IMR-90 (cell line): Measurements from ENCODE around the gene PRRC2B. TPM values are rescaled to one million over a fixed set of nuclear protein-coding genes. Genes with fewer than 3 reads are reported as not detected.

Experiments
- ATAC-seq: fragments of 200-7000 bp; cut with Tn5 transposase; 2 replicates; pipeline ENCODE4 v1.9.1; 2020; ENCODE audit warnings: low read depth, mild to moderate bottlenecking, moderate library complexity
- BruUV-seq: library from RNA; stranded (reverse); fragments of 400-500 nt; replicated peaks from 2 replicates; lab custom pipeline; 2021; lab: Mats Ljungman, UMichigan
- CTCF ChIA-PET: fragments of 300-600 bp; formaldehyde crosslinking; extraction: SDS; loops from one replicate; lab custom pipeline; 2021; ENCODE audit warnings: antibody characterized with exemption; lab: Yijun Ruan, JAX
- POLR2A ChIA-PET: fragments of 300-600 bp; sonication (Branson Sonifier 250); formaldehyde crosslinking; loops from one replicate; lab custom pipeline; 2022; ENCODE audit warnings: antibody characterized with exemption; ENCODE audit not compliant: unreplicated experiment; lab: Charles Lee
- DNase-seq: peaks from one replicate; pipeline ENCODE4 v3.0.0; 2013
- H2AFZ ChIP-seq: replicated peaks from 2 replicates; pipeline ENCODE3; 2013; ENCODE audit warnings: low read length, mild to moderate bottlenecking; ENCODE audit not compliant: poor library complexity
- H2AK5ac ChIP-seq: 2 replicates; pipeline ENCODE4 v1.6.1; 2013; ENCODE audit warnings: low read depth, low read length, inconsistent platforms
- H2AK9ac ChIP-seq: replicated peaks from 2 replicates; pipeline ENCODE3; 2013; ENCODE audit warnings: mild to moderate bottlenecking, low read depth, low read length, moderate library complexity; ENCODE audit not compliant: poor library complexity
- H2BK120ac ChIP-seq: 2 replicates; pipeline ENCODE4 v1.6.1; 2013; ENCODE audit warnings: low read depth, low read length, inconsistent platforms
- H2BK15ac ChIP-seq: 3 replicates; pipeline ENCODE4 v1.6.1; 2013; ENCODE audit warnings: low read depth, low read length, inconsistent platforms
- H2BK20ac ChIP-seq: 2 replicates; pipeline ENCODE4 v1.6.1; 2013; ENCODE audit warnings: low read depth, mild to moderate bottlenecking, inconsistent platforms, low read length, moderate library complexity
- H2BK5ac ChIP-seq: 2 replicates; pipeline ENCODE4 v1.6.1; 2013; ENCODE audit warnings: mild to moderate bottlenecking, low read depth, low read length, inconsistent platforms; ENCODE audit not compliant: poor library complexity, severe bottlenecking
- H3K14ac ChIP-seq: replicated peaks from 2 replicates; pipeline ENCODE4 v1.6.1; 2013; ENCODE audit warnings: low read depth, low read length, inconsistent platforms
- H3K18ac ChIP-seq: 2 replicates; pipeline ENCODE4 v1.6.1; 2013; ENCODE audit warnings: low read depth, low read length, control low read depth
- H3K23ac ChIP-seq: 2 replicates; pipeline ENCODE4 v1.6.1; 2013; ENCODE audit warnings: low read depth, low read length, inconsistent platforms
- H3K27ac ChIP-seq: 2 replicates; pipeline ENCODE4 v1.5.1; 2013; ENCODE audit warnings: mild to moderate bottlenecking, control low read depth, low read length; ENCODE audit not compliant: insufficient read depth
- H3K27me3 ChIP-seq: 2 replicates; pipeline ENCODE4 v1.6.1; 2013; ENCODE audit warnings: low read length; ENCODE audit not compliant: control insufficient read depth, insufficient read depth
- H3K36me3 ChIP-seq: 2 replicates; pipeline ENCODE4 v1.6.1; 2013; ENCODE audit warnings: low read length, mixed read lengths; ENCODE audit not compliant: control insufficient read depth, insufficient read depth
- H3K4ac ChIP-seq: 2 replicates; pipeline ENCODE4 v1.6.1; 2013; ENCODE audit warnings: low read depth, low read length, inconsistent platforms
- H3K4me1 ChIP-seq: 2 replicates; pipeline ENCODE4 v1.6.1; 2013; ENCODE audit warnings: low read length, mixed read lengths; ENCODE audit not compliant: control insufficient read depth, insufficient read depth
- H3K4me2 ChIP-seq: 2 replicates; pipeline ENCODE4 v1.6.1; 2013; ENCODE audit warnings: low read depth, mild to moderate bottlenecking, control low read depth, low read length, moderate library complexity
- H3K4me3 ChIP-seq: 2 replicates; pipeline ENCODE4 v1.5.1; 2013; ENCODE audit warnings: low read depth, mild to moderate bottlenecking, control low read depth, low read length, moderate library complexity; ENCODE audit not compliant: insufficient read depth
- H3K56ac ChIP-seq: 2 replicates; pipeline ENCODE4 v1.6.1; 2013; ENCODE audit warnings: low read length, inconsistent platforms; ENCODE audit not compliant: insufficient read depth; ENCODE audit errors: extremely low read depth
- H3K79me1 ChIP-seq, 2 experiments: 2 replicates each; pipeline ENCODE4 v1.6.1; 2013; ENCODE audit warnings: low read length in 2 of 2, inconsistent platforms in 1 of 2, low read depth in 1 of 2
- H3K9ac ChIP-seq: 2 replicates; pipeline ENCODE4 v1.6.1; 2013; ENCODE audit warnings: low read depth, low read length, control low read depth
- H3K9me1 ChIP-seq: 2 replicates; pipeline ENCODE4 v1.6.1; 2013; ENCODE audit warnings: low read length, inconsistent platforms; ENCODE audit not compliant: insufficient read depth
- H3K9me3 ChIP-seq: 2 replicates; pipeline ENCODE4 v1.6.1; 2013; ENCODE audit warnings: low read length; ENCODE audit not compliant: control insufficient read depth, insufficient read depth
- H4K20me1 ChIP-seq: 2 replicates; pipeline ENCODE4 v1.6.1; 2013; ENCODE audit warnings: low read length, inconsistent platforms; ENCODE audit not compliant: insufficient read depth
- H4K5ac ChIP-seq: 2 replicates; pipeline ENCODE4 v1.6.1; 2013; ENCODE audit warnings: mild to moderate bottlenecking, low read depth, low read length, control low read depth
- H4K8ac ChIP-seq, 2 experiments: 2 replicates each; pipeline ENCODE4 v1.6.1; 2013; ENCODE audit warnings: low read depth in 2 of 2, low read length in 2 of 2, control low read depth in 1 of 2, inconsistent platforms in 1 of 2
- H4K91ac ChIP-seq: 2 replicates; pipeline ENCODE4 v1.6.1; 2013; ENCODE audit warnings: low read depth, low read length, inconsistent platforms; ENCODE audit not compliant: insufficient read depth
- BHLHE40 ChIP-seq: fragments of 150-350 bp; IDR thresholded peaks from 2 replicates; pipeline ENCODE4 v1.6.1; 2016; ENCODE audit warnings: mild to moderate bottlenecking, low read depth, low read length
- CEBPB ChIP-seq: IDR thresholded peaks from 2 replicates; pipeline ENCODE4 v1.6.1; 2012; ENCODE audit warnings: low read depth, low read length, improper control_type of control experiment
- CHD1 ChIP-seq: IDR thresholded peaks from 2 replicates; pipeline ENCODE4 v1.6.1; 2012; ENCODE audit warnings: low read depth, low read length, improper control_type of control experiment
- FOS ChIP-seq: fragments of 150-350 bp; IDR thresholded peaks from 2 replicates; pipeline ENCODE4 v1.6.1; 2016; ENCODE audit warnings: low read depth, low read length
- MAFK ChIP-seq: IDR thresholded peaks from 2 replicates; pipeline ENCODE4 v1.6.1; 2012; ENCODE audit warnings: low read depth, low read length, improper control_type of control experiment
- MAZ ChIP-seq: IDR thresholded peaks from 2 replicates; pipeline ENCODE4 v1.6.1; 2012; ENCODE audit warnings: low read depth, mild to moderate bottlenecking, low read length, improper control_type of control experiment, moderate library complexity, borderline replicate concordance
- MXI1 ChIP-seq: IDR thresholded peaks from 2 replicates; pipeline ENCODE4 v1.6.1; 2012; ENCODE audit warnings: low read depth, mild to moderate bottlenecking, low read length, moderate library complexity, borderline replicate concordance
- NFE2L2 ChIP-seq: fragments of 150-350 bp; IDR thresholded peaks from 2 replicates; pipeline ENCODE4 v1.6.1; 2016; ENCODE audit warnings: low read depth, mild to moderate bottlenecking, low read length
- POLR2A ChIP-seq: IDR thresholded peaks from 2 replicates; pipeline ENCODE4 v1.6.1; 2012; ENCODE audit warnings: mild to moderate bottlenecking, low read depth, low read length
- RAD21 ChIP-seq: IDR thresholded peaks from 2 replicates; pipeline ENCODE4 v1.6.1; 2012; ENCODE audit warnings: low read length, improper control_type of control experiment
- RCOR1 ChIP-seq: IDR thresholded peaks from 2 replicates; pipeline ENCODE4 v1.6.1; 2012; ENCODE audit warnings: mild to moderate bottlenecking, low read length, improper control_type of control experiment; ENCODE audit not compliant: insufficient replicate concordance
- SMC3 ChIP-seq: fragments of 150-350 bp; IDR thresholded peaks from 2 replicates; pipeline ENCODE4 v1.6.1; 2016; ENCODE audit warnings: low read depth, mild to moderate bottlenecking, antibody characterized with exemption, low read length, moderate library complexity
- WGBS, 2 experiments: methylation state at CpG; one replicate each; pipeline versions ENCODE4 v1.1.5 to v1.1.7; 2013; ENCODE audit warnings: missing lambda C conversion rate in 2 of 2; ENCODE audit not compliant: insufficient read length in 1 of 2; ENCODE audit errors: extremely low coverage in 2 of 2; 5-methylcytosine and 5-hydroxymethylcytosine counted together
- dilution Hi-C: fragments of 300-500 bp; cut with HindIII; formaldehyde crosslinking; loops from one replicate; pipeline ENCODE4 v1.14.3; 2018; ENCODE audit warnings: low sequenced_read_pairs; ENCODE audit not compliant: unreplicated experiment
- in situ Hi-C: fragments of 300-500 bp; cut with MboI; formaldehyde crosslinking; loops from 3 replicates; pipeline ENCODE4 v1.14.3; 2019; ENCODE audit warnings: low sequenced_read_pairs, inconsistent platforms, mixed read lengths
- intact Hi-C: fragments of 100-400 bp; cut with micrococcal nuclease; formaldehyde crosslinking; loops from 2 replicates; pipeline ENCODE4 v1.10.0; 2022
- polyA plus RNA-seq, 3 experiments: library from polyadenylated mRNA; depleted of rRNA; stranded (reverse); fragments of >200 nt; gene quantifications; 2 replicates each; pipeline ENCODE4 v1.2.3, GENCODE V29; 2012; ENCODE audit warnings: low replicate concordance in 1 of 3
- total RNA-seq: library from RNA; depleted of rRNA; stranded (reverse); fragments of >200 nt; gene quantifications from 2 replicates; pipeline ENCODE4 v1.2.3, GENCODE V29; 2012
- TF ChIP-seq, protein P1 (sequence below): fragments of 150-350 bp; IDR thresholded peaks from 2 replicates; pipeline ENCODE4 v1.6.1; 2017; ENCODE audit warnings: mild to moderate bottlenecking, antibody characterized with exemption, low read length, low read depth
- TF ChIP-seq, protein P2 (sequence below): fragments of 150-350 bp; IDR thresholded peaks from 2 replicates; pipeline ENCODE4 v1.6.1; 2016; ENCODE audit warnings: low read depth, mild to moderate bottlenecking, low read length, moderate library complexity, borderline replicate concordance

The PRRC2B gene
- total and polyA plus RNA-seq, 2 of the 4 experiments (the other 2 are of a cell fraction) = 19.4 to 39.1 TPM

- no peak; the same call in 1 of the 2 replicates for ATAC-seq
- 86% methylated on average over 5 of the region's 14 CpGs; no CpG with 5 or more reads in 1 of the 2 experiments for WGBS, 2 experiments
- H2BK120ac ChIP-seq = no peak overlapping the region
- BruUV-seq = no TSS peak
- H2BK15ac ChIP-seq = no peak overlapping the region
- H3K18ac ChIP-seq = no peak overlapping the region
- H2BK20ac ChIP-seq = no peak overlapping the region
- no peaks in the 10 kb centered on the region for H3K9me1 ChIP-seq
- no peaks in the 10 kb centered on the region for H3K27me3 ChIP-seq
- no peak overlapping the region for H3K9ac ChIP-seq
- dilution Hi-C loops = no loop called here
- H3K36me3 ChIP-seq = peaks cover 95% of the 10 kb centered on the region
- peaks cover 16% of the 10 kb centered on the region for H4K20me1 ChIP-seq
- H3K4me1 ChIP-seq = no peaks in the 10 kb centered on the region
- no peak overlapping the region for H3K4me3 ChIP-seq
- TF ChIP-seq NFE2L2 (no peak), CHD1 (no peak), SMC3 (no peak), CEBPB (no peak), MAZ (no peak), RCOR1 (no peak), POLR2A (no peak), MXI1 (no peak), FOS (no peak), RAD21 (no peak), MAFK (no peak), BHLHE40 (no peak)
- TF ChIP-seq, protein P1, sequence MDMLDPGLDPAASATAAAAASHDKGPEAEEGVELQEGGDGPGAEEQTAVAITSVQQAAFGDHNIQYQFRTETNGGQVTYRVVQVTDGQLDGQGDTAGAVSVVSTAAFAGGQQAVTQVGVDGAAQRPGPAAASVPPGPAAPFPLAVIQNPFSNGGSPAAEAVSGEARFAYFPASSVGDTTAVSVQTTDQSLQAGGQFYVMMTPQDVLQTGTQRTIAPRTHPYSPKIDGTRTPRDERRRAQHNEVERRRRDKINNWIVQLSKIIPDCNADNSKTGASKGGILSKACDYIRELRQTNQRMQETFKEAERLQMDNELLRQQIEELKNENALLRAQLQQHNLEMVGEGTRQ = no peak
- TF ChIP-seq, protein P2, sequence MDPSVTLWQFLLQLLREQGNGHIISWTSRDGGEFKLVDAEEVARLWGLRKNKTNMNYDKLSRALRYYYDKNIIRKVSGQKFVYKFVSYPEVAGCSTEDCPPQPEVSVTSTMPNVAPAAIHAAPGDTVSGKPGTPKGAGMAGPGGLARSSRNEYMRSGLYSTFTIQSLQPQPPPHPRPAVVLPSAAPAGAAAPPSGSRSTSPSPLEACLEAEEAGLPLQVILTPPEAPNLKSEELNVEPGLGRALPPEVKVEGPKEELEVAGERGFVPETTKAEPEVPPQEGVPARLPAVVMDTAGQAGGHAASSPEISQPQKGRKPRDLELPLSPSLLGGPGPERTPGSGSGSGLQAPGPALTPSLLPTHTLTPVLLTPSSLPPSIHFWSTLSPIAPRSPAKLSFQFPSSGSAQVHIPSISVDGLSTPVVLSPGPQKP = no peak
- CTCF ChIA-PET = no interaction called here
- H4K8ac ChIP-seq = no peak overlapping the region
- no peak overlapping the region for H3K27ac ChIP-seq
- intact Hi-C loops = no loop called here
- no peak overlapping the region for H3K56ac ChIP-seq
- in situ Hi-C loops = no loop called here
- no peak overlapping the region for H4K5ac ChIP-seq
- H2AK9ac ChIP-seq = no peak overlapping the region
- no peak overlapping the region for H3K4me2 ChIP-seq
- no peak overlapping the region for H2AFZ ChIP-seq
- H3K23ac ChIP-seq = no peak overlapping the region
- POLR2A ChIA-PET = no interaction called here
- H3K9me3 ChIP-seq = no peaks in the 10 kb centered on the region
- no peak overlapping the region for H2AK5ac ChIP-seq
- no peak overlapping the region for H3K14ac ChIP-seq
- no peak for DNase-seq
- peaks cover 23 to 48% of the 10 kb centered on the region in 2 experiments for H3K79me1 ChIP-seq
- no peak overlapping the region for H3K4ac ChIP-seq
- no peak overlapping the region for H4K91ac ChIP-seq
- H2BK5ac ChIP-seq = no peak overlapping the region
Observed at GRCh38 chr9:131487621-131488031, 93.7 kb downstream of the PRRC2B start.
